Mesenteric fat pad (tissue), 1 donor: ENCODE data around the gene PTPRN2. TPM values are rescaled to one million over a fixed set of nuclear protein-coding genes. Genes with fewer than 3 reads are reported as not detected.

Experiments used
- DNase-seq: peaks from one replicate; pipeline ENCODE4 v3.0.0-alpha.2; 2020; ENCODE audit warnings: low spot score
- total RNA-seq: library from RNA; stranded (reverse); fragmentation: NEBNext Ultra II Directional; extraction: Animal tissue kit (Norgen Biotek cat#: 25700); gene quantifications from one replicate; pipeline ENCODE4 v1.2.1, GENCODE V29; 2021
- donor health status: DM: yes; HTN: yes; CAD: no.

The PTPRN2 gene
- total RNA-seq, 1 donor from 2014 or later = 2.6 TPM

- peak; percentile 75 for DNase-seq
Observed at GRCh38 chr7:157690058-157690832, 897.4 kb downstream of the PTPRN2 start.

DNA sequence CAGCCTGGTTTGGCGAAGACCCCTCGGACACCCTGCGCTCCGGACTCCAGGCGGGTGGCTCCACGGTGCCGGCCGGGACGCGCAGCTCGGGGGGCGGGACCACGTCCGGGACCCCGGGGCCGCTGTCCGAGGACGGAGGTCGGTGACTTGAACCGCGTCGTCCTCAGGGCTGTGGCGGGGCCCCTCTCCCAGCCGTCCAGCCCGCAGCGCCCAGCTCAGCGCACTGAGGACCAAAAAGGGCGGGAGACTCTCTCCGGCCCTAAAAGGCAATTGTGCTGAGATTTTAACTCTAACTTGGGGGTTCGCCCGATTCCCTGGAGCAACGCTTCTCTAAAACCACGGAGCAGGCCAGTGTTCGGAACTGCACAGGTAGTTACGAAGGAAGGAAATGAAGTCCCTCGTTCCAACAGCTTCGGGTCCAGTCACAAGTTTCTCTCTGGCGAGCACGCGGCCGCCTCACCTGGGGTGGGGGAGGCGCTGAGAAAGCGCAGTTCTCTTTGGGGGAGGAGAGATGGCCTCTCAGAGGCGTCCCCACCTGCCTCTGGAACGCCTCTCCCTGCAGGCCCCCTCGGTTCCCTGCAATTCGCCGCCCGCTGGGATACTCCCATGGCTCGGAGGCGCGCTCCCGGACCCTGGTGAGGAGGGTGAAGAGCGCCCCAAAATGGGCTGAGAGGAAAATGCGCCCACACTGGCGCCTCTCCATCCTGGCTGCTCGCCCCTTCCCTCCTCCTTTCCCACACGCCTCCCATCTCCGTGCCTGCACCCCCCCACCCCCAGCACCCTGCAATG lies 898.2 kb downstream of the PTPRN2 start:
- peak; percentile 83 for DNase-seq

GRCh38 chr7:157688533-157689268 lies 898.9 kb downstream of the PTPRN2 start:
- DNase-seq = peak; percentile 87

DNA sequence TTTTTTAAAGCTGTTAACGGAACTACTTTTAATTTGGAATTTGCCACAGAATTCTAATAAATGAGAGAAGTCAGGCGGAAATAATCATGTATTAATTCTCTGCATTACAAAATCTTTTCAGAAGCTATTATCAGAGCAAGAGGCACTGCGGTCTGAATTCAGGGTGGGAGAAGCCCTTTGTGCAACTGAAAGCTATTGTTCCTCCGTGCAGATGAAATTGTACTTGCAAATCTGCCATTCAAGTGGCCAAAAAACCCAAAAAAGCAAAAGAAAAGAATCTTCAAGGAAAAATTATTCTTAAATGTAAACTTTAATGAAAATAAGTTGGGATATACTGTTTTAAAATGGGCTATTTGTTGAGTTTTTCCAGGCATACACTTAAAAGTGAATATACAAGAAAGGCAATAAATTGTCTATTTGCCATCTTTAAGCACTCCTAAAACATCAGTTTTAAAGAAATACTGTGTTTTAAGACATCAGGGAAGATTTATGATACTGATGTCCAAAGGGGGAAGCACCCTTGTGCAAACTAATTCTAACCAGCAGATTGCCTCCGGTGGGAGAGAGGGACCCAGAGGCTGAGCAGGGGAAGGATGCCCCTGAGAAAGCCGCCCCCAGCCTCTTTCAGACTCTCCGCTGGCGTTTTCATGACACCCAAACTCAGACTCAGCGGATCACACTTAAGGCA lies 899.6 kb downstream of the PTPRN2 start:
- DNase-seq = no peak

GRCh38 chr7:157687158-157687557 lies 900.5 kb downstream of the PTPRN2 start:
- DNase-seq = peak; percentile 12

DNA sequence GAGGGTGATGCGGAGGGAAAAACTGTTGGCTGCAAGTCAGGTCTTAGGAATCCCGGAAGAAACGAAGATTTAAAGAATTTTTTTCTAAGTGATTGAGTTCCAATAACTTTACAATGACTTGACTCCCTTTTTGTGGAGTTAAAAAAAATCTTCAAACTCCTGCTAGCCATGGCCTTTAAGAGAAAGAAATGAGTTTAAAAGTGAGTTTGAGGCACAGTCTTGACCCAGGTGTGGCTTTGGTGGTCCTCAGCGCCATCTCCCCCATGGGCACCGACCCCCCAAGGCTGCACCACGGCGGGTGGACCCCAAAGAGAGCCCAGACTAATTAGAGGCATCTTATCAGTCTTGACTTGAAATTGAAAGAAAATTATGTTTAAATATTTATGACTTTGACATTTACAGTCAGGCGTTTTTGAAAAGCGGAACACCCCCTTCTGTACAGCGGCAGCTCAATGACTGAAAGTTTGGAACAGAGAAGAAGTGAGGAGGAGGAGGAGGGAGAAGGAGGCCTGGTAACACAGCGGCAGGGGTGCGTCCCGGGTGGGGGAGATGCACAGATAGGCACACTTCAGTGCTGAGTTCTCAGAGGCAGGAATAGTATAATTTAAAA lies 901.2 kb downstream of the PTPRN2 start:
- peak; percentile 74 for DNase-seq

DNA sequence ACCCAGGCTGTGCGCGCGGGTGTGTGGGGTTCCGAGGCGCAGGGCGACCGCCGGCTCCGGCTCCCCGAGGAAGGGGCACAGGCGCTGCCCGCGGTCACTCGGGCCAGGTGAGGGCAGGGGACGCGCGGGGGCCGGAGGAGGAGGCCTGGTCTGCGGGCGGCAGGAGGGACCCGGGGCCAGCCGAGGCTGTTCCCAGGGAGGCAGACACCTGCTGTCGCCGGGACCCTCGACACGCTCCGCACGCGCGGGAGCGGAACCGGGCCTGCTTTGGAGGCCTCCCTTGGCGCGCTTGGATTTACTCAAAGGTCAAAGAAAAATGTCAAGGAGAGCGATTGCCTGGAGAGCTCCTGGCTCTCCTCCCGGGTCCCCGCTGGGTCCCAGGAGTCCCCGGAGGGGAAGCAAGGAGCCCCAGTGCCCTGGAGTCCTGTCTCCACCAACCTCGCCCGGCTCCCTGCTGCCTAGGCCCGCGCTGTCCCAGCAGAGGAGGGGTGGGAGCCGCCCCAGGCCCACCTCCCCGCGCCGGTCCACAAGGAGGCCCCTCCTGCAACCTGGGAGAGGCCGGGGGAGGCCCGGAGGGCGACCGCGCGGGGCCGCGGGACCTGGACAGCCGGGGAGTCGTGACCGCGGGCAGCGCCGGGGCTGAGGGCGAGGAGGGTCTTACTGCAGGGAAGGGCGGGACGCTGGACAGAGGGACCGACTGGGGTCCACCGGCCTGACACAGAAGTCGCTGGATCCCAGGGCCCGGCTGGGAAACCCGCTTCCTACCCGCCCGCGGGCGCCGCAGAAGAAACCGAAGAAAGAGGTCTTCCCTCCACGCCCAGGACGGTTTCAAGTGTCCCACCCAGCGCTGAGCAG lies 902.0 kb downstream of the PTPRN2 start:
- DNase-seq = peak; percentile 81

DNA sequence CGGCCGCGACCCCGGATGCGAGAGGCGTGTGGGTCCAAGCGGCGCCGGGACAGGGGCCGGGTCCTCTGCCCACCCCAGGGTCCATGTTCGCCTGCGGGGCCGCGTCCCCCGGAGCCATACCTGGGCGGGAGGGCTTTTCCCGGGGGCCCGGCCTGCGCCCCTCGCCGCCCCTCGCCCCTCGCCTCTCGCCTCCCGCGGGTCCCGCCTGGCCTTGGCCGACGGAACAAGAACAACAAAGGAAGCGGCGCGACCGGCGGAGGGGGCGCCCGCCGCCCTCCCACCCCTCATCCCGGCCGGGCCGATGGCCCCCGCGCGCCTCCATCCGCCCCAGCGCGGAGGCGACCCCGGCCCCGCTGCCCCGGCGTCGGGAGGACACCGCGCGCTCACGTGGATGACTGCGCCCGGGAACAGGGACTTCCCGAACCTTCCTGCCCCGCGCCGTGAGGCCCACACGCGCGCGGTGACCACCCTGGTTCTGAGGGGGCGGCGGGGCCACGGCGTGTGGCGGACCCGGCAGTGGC lies 902.7 kb downstream of the PTPRN2 start:
- DNase-seq = no peak

GRCh38 chr7:157684157-157684908 lies 903.3 kb downstream of the PTPRN2 start:
- DNase-seq = peak; percentile 79

DNA sequence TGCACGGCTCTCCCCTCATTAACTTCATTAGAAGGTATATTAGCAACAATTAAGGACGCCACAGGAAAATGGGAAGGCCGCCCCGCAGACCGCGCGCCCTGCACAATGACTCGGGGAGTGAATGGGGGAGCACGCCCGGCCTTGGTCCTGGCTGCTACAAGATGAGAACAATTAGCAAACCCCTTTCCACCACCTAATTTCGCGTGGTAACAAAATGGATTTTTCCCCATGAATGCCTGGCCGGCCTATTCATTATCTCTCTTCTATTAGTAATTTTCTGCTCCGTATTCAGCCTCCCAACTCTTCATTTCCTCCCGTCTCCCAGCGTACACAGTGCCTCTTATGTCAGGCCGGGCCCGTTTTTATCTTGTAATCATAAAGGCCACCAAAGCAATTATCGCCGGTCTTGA lies 903.9 kb downstream of the PTPRN2 start:
- DNase-seq = peak; percentile 30

DNA sequence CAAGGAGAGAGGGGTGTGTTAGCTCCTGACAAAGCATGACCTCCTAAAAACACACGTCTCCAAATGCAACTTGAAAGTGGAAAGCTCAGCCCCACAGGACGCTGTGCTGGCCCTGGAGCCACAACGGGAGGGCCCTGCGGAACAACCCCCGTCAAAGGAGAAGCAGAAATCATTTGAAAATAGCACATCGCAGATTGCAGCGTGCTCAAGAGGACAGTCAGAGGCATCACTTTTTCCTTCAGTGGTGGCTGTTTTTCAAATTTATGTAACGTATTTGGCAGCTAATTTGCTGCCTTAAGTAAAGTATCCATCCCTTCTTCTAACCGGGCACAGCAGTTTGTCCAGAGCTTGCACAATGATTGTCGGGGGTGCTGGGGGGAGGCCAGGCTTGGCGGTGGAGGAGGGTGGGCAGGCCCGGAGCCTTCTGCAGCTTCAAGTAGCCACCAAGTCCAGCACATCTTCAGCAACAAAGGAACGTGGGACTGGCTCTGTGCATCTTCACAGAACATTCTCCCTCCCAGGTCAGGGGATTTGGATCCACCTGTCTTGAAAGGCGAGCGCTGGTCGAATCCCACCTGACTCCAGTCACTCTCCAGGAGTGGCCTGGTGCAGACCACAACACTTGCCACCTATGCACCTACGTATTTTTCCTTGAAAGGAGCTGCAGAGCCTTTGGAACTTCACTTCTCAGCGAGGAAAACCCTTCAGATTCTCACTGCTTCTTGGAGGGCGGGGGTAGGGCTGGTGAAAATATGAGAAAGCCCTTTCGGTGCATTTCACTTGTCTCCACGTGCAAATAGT lies 904.5 kb downstream of the PTPRN2 start:
- DNase-seq = peak; percentile 51

DNA sequence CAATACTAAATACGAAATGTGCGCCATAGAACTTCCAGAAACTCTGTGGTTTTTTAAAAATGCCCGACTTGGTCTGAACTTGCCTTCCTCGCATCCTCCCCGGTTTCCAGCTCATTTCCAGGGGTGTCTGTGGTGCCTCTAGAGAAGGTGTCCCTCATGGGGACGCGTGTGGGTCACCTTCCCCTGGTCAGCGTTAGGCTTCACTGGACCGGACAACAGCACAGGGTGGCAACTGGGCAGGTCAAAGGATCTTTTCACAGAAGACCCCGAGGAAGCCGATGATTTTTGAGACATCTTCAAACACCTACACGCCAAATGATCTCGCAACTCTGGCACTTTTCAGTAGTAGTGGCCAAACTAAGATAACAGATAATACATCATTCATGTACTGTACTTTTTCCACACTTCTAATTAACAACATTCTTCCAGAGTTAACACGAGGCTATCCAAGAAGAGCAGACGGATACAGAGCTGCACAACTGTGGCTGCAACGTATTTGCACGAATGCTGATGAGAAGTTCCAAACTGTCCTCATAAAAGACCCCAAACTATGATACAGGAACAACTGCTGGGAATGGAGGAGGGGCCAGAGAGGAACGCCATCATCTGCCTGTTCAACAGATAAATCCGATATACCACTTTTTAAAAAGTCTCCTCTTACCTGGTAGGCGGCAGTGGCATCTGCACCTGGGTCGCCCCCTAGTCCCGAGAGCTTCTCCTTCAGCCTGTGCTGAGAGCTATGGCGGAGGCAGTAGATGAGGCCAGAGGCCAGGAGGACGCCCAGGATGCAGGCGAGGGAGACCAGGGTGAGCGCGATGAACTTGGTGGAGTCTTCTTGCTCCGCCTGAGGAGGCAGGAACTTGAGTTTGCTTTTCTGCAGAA lies 905.3 kb downstream of the PTPRN2 start:
- peak; percentile 59 for DNase-seq

GRCh38 chr7:157679607-157680006 lies 908.0 kb downstream of the PTPRN2 start:
- peak; percentile 37 for DNase-seq

- no peak for DNase-seq
Observed at GRCh38 chr7:157678501-157678900, 909.1 kb downstream of the PTPRN2 start.

DNA sequence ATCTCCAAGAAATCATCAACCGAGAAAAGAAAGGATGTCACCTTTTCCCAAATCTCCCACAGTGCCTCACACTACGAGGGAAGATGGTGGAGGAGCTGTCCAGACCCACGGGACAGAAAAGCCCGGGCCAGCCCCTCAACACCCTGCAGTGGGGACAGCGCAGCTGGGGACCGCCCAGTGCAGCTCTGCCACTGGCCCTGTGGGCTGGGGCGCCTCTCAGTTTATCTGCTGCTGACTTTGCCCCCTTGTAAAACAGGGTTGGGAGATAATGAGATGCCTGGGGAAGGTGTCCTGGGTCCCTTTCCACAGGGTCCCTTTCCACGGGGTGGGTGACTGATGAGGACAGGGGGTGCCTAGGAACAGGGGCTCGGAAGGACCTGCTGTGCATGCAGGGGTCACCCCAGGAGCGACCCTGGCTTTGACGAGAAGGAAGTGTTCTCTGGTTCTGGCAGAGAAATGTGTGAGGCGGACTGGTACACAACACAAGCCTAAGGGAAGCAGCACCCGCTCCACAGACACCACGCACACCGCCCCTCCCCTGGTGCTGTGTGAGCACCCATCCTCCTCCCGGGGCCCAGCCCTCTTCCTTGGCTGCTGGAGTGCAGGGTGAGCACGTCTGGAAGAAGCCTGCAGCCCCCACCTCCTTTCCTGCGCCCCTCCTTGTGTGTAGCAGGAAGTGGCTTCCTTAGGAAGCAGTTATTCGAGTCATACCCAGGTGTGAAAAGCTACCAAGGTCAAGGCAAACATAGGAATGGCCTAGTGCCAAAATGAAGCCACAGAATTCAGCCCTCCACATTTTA lies 911.0 kb downstream of the PTPRN2 start:
- DNase-seq = no peak

GRCh38 chr7:157676001-157676400 lies 911.6 kb downstream of the PTPRN2 start:
- peak; percentile 77 for DNase-seq
